NCI-H345 treated with DMSO at 0.1 percent for 48 hours (cell line): ENCODE results near the gene EPM2A.
"Not testable (repeated sequence)": the region's sequence is repeated elsewhere in the genome, so short reads cannot be mapped to it uniquely, and the experiment has no call there.

ENCODE experiments used
- DNase-seq: peaks from one replicate; lab custom pipeline; 2025; ENCODE audit not compliant: unreplicated experiment; lab: John Stamatoyannopoulos, UW

Gene EPM2A

DNA sequence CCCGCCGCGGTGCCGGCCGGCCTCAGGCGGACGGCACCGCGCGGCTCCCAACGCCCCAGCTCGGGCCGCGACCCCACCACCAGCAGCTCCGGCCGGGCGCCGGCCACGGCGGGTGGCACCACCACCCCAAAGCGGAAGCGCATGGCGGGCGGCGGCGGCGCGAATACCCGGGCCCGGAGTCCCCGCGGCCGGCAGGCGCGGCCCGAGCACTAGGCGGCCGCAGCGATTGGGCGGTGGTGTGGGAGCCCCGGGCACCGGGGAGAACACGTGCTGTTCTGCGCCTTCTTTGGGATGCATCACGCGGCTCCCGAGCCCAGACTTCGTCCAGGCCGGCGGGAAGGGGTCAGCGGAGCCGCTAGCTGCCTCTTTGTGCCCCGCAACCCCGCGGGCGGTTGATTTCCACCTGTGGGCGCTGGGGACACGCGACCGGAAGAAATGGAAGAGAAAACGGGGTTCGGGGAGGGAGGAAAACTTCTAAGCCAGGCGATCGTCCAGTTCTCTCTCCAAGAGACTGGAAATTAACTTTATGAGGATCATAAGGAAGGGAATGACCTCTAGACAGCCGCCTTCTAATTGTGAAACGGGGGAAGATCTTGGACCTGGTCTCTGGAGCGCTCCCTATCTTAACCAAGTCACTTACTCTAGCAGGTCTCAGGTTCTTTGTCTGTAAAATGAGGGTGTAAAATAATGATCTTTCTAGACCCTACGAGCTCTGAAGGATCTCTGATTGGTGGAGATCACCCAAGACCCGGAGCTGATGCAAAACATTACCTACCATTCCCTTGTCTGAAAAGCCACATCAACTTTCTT is at the start of gene EPM2A:
EPM2A (minus strand) TSS at position 165 of the 810 bp plus-strand sequence; CDS start at position 143, 22 bp downstream.
- DNase-seq = peak; percentile 42

DNA sequence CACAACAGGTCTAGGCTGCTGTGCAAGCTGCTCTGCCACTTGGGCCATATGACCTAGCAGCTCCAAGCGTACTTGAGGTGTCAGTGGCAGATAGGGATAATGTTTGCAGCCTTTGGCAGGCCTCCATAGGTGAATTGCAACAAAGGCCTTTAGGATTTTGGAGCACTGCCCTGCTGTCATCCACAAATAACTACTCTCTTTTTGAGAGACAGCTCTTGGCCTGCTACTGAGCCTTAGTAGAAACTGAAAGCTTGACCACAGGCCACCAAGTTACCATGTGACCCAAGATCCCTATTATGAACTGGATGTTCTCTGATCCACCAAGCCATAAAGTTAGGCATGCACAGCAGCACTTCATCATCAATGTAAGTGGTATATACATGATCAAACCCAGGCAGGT is 49.4 kb upstream of the EPM2A start:
- DNase-seq = no peak

DNA sequence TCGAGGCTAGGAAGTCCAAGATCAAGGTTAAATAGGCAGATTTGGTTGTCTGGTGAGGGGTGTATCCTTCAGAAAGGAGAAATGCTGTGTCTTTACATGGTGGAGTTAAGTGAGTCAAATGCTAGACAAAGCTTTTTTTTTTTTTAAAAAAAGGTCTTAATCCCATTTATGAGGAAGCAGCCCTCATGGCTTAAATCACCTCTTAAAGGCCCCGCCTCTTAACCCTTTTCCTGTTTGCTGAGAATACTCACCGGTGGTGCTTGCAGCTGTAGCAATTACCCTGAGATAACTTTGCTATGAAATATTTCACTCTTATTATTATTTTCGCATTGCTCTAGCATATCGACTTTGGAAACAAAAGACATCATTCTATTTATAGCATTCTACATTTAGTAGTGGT is 48.5 kb upstream of the EPM2A start:
- DNase-seq = no peak

DNA sequence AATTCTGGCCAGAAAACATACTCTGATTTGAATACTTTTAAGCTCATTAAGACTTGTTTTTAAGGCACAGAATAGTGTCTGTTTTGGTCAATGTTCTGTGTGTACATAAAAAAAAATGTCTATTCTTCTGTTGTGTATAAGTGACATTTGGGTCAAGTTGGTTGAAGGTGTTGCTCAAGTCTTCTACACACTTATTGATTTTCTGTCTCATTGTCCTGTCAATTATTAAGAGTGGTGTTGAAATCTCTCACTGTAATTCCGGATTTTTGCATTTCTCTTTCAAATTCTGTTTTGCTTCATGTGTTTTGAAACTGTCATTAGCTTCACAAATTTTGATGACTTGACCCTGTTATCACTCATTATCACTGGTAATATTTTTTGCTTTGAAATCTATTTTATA is 37.5 kb upstream of the EPM2A start:
- no peak for DNase-seq

DNA sequence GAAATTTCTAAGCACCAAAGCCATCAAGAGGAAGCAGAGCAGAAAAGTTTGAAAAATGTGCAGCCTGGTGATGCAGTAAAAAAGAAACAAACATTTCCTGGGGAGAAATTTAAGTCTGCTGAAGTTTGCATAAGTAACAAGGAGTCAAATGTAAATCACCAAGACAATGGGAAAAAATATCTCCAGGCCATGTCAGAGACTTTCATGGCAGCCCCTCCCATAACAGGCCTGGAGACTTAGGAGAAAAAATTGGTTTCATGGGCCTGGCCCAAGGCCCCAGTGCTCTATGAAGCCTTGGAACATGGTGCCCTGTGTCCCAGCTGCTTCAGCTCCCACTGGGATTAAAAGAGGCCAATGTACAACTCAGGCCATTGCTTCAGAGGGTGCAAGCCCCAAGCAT is 30.1 kb upstream of the EPM2A start:
- no peak for DNase-seq

DNA sequence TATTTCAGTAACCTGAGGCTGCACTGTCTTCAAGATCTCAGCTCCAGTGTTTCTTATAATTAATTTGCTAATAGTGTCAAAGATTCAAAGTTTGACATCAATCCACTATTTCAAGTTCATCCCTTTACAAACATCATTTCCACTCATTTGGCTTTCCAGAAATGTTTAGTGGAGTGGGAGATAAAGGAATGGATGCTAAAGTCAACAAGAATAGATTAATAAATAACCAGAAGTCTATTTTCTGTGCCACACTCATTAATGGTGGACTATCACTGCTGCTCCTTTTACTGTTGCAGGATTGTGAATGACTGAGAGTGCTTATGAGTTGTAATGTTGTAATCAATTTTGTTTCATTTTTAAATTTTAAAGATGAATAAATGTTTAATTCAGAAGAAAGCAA is 28.4 kb upstream of the EPM2A start:
- DNase-seq = no peak

DNA sequence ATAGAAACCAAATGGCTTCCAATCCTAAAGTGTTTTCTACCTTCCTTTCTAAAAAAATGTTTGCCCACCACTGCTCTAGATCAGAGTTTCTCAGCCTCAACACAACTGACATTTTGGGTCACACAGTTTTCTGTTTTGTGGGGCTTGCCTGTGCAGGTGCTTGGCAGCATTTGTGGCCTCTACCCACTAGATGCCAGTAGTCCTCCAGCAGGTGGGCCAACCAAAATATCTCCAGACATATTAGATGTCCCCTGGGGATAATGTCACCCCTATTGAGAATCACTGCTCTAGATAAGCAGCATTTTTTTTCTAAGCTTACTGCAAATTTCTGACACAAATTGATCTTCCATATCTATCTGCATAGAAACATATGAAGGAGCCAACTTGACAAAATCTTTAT is 26.3 kb upstream of the EPM2A start:
- no peak for DNase-seq

DNA sequence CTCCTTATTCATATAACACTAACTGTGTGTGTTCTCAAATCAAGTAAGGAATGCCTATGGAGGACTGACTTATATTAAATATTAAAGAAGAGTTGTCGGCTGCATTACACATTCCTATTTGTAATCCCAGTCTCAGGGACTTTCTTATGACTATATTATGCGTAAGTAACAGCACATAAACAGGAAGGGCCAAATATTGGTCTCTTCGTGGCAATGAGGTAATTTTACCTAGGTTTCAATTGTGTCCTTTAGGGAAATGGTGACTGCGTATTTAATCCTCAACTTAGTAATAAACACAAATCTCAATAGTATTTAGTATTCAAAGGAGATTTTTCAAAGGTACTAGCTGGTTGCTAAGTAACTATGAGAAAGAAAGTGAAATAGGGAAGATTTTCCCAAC is 22.8 kb upstream of the EPM2A start:
- DNase-seq = no peak

DNA sequence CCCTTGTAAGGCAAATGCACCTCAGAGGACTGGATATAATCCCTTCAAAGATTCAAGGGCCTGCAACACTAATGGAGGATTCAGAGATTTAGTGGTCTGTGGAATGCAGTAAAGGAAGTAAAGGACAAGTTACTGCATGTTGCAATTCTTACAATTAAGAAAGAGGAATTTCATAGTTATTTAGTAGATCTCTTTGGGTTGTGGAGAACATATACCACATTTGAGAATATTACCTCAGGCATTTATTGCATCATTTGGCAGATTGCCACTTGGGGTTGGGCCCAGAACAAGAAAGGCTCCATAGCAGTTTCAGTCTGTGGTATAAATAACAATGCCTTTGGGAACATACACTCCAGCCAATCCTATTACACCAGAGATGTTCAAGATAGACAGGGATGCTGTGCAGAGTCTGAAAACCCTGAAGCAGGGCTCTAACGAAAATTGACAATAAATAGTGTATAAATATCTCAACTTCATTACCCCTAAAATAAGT is 20.9 kb upstream of the EPM2A start:
- no peak for DNase-seq

DNA sequence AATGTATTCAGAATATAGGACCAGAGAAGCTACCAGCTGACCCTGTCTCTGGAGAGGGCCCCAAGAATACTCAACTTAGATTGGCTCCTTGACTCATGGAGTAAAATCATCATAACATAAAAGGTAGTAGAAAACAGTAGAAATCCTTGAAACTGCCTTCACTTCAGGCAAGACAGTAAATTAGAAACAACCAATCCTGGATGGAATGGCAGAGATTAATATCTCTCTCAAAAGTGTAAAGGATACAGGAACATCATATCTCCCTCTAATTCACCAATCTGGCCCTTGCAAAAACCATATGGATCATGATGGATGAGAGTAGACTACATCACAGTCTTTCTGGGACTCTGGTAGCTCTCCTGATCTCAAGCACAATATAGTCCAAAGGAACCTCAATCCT is 20.4 kb upstream of the EPM2A start:
- DNase-seq = no peak

DNA sequence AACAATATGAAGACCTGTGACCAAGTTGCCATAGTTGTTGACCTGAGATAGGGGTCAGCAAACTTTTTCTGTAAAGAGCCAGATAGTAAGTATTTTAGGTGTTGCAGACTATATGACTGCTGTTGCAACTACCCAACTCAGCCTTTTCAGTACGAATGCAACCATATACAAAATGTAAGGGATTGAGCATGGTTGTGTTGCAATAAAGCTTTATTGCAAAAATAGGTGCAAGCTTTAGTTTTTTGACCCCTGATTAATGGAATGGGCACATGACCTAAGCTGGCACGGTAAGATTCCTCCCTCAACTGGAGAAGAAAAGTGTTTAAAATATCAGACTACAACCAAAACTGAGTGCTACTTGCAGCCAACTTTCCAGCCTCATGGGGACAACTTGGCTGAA is 17.3 kb upstream of the EPM2A start:
- no peak for DNase-seq

DNA sequence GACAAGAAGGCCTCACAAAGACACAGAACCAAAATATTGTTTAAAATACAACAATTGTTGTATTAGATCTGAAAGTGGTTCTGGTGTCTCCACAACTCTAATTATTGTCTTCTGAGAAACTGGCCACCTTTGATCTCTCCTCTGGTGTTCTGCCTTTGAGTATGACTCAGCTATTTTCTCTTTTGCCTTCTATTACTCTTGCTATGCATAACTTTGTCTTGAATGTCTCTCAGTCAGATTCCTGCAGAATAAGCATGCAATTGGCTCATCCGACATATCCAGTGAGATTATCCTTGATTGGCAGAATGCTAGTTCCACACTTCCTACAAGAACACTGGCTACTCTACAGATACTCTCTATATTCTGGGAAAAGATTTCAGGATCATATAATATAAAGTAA is 14.3 kb upstream of the EPM2A start:
- DNase-seq = no peak

DNA sequence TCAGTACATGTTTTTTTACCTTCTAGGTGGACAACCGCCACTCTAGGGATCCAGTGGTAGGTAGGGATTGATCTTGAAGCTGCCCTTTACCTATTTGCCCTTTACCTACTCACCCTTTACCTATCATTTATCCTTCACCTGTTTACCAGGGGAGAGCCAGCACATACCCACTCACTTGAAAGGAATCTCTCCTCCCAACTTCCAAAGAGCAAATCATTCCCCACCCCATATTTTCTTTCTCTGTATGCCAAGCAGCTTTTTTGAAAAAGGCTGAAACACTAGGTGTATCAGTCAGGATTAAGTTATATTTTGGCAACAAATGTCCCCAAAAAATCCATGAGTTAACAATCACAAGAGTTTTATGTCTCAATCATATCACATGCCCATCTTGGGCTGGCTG is 10.5 kb upstream of the EPM2A start:
- no peak for DNase-seq

DNA sequence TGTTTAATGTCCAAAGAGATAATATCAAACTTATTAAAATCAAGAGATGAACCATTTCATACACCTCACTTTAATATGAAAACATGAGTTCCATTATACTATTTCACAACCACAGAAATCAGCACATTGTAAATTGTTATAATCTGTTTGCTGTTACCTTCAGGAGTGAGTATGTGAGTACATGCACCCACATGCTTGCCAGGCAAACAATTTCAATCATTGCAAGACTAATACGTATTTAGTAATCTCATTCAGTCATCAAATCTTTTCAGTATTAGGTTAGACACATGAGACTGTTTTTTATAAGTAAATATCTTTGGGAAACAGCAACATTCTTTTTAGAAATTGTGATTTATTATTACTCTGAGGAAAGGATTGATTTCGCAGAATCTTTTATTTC is 9.3 kb upstream of the EPM2A start:
- DNase-seq = no peak

DNA sequence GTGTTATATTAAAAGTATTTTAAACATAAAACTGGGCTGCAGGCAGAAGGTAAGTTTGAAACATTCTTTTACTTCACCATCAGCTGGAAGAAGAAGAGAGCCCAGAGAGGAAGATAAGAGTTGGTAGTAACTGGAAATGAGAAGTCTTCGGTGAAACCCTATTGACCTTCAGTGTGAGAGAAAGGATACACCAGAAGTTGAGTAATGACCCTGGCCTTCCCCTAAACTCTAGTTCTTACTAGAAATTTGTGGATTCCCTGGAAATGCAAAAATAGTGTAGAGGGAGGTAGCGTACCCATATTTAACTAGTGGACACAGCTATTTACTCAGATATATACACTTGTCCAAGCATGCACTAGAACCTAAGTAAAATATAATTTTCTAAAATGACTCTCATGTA is 8.0 kb upstream of the EPM2A start:
- no peak for DNase-seq

DNA sequence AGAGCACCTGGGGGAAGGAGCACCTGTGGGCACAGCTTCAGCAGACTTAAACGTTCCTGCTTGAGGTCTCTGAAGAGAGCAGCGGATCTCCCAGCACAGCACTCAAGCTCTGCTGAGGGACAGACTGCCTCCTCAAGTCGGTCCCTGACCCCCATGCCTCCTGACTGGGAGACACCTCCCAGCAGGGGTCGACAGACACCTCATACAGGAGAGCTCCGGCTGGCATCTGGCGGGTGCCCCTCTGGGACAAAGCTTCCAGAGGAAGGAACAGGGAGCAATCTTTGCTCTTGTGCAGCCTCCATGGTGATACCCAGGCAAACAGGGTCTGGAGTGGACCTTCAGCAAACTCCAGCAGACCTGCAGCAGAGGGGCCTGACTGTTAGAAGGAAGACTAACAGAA is 7.2 kb upstream of the EPM2A start:
- DNase-seq = not testable (repeated sequence)

DNA sequence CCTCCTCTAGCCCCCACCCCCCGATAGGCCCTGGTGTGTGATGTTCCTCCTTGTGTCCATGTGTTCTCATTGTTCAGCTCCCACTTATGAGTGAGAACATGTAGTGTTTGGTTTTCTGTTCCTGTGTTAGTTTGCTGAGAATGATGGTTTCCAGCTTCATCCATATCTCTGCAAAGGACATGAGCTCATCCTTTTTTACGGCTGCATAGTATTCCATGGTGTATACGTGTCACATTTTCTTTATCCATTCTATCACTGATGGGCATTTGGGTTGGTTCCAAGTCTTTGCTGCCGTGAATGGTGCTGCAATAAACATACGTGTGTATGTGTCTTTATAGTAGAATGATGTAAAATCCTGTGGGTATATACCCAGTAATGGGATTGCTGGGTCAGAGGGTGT is 4.4 kb upstream of the EPM2A start:
- DNase-seq = not testable (repeated sequence)

DNA sequence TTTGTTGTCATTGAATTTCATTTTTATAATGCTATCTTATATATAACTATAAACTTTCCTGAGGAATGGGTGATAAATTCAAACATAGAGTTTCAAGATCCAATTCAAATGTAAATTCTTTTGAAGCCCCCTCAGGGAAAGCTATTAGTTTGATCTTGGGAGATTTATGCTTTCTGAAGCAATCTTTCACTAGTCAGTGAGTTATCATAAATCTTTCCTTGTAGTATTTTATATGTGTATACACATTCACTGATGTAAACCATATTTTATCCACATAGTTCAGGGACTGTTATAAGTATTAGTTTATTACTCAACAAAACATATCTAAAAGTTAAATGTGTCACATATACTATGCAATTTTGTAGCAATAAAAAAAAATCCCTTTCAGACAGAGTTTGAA is 2.9 kb upstream of the EPM2A start:
- no peak for DNase-seq

DNA sequence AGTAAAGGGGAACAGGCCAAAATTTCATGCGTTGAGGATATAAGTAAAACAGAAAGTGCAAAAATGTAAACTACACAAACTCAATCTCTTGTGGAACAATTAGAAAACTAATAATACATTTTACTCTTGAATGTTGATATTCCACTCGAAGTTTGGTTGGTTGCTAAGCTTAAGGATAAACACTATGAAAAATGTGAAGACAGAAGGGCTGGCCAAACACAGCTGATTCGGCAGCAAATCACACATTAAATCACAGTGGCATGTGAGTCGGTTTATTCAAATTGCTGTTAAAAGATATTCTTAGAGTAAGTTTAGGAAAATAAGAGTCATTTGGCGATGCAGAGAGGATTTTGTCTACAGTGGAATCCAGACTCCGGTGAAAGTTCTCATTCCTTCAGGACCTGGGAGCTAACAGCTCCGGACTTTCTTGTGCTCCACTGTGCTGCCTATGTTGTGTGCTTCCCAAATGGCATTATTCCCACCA is 1.4 kb upstream of the EPM2A start:
- no peak for DNase-seq

DNA sequence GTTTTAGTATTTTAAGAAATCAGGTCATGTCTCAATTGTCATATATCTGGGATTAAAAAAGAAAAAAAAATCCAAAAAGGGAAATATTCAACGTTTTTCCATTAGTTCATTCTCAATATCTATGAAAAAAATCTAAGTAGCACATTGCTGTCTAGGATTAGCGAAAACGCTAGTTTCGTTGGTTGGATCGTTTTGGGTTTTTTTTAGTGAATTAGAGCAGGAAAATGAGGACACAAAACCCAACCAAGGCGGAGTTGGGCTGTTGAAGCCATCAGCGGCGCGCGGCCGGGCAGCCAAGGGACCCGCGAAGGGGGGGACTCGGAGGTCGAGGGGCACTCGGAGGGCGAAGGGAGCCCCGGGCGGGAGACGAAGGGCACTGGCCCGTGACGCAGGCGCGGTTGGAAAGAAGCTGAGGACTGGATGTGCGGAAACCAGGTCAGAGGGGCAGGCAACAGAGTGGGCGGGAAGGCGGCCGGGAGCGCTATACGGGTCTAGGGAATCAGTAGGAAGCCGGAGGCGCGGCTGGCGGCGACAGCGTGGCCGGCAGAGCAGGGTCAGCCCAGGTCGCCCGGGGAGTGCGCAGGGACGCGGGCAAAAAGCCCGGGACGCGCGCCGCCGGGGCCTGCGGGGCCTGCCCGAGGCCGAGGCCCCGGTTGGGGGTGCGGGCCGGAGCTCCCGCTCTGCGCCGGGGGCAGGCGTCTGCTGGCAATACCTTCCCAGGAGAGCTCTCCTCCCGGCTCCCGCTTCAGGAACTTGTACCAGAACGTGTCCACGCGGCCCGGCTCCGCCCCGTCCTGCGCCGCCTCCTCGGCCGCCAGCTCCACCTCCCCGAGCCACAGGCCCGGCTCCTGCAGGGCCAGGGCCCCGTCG is 599 bp downstream of the EPM2A start:
- DNase-seq = peak; percentile 63

DNA sequence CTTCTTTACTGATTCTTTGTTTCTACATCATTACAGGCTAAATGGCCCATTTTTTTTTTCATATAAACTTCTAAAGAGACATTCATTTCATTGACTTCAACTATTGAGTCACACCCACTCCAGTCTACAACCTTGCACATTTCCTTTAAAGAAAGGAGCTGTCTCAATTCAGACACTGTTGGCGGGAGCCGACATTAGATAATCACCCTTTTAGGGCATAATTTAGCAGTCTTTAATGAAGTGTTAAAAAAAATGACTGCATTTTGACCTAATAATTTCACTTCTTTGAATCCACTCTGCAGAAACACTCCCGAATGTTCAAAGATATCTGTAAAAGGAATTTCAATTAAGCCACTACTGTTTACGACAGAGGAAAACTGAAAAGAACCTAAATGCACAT is 1.5 kb downstream of the EPM2A start:
- DNase-seq = peak; percentile 24

DNA sequence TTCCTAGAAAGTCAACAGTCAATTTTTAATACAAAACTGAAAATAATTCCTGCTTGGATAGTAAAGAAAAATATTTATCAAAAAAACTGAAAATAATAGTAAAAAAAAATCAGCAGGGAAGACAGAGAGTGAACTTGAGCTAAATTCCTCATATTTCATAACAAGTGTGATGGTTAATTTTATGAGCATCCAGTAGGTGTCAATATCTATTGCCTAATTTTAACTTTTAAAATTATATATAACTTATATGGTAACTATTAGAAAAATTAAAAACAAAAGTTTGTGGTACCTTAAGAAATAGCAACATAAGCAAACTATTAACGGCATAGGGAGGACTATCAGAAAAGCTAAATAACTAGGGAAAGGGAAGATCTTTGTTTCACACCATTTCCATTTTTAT is 2.1 kb downstream of the EPM2A start:
- no peak for DNase-seq
